WTC11 (cell line): ENCODE data around the gene CENPF. TPM values are rescaled to one million over a fixed set of nuclear protein-coding genes. Genes with fewer than 3 reads are reported as not detected.

Experiments
- ATAC-seq: fragments of 200-7000 bp; cut with Tn5 transposase; 2 replicates; pipeline ENCODE4 v1.10.0; 2021; ENCODE audit warnings: mild to moderate bottlenecking, moderate library complexity
- CTCF ChIA-PET: fragments of 300-600 bp; sonication (Branson Sonifier 250); formaldehyde crosslinking; loops from one replicate; lab custom pipeline; 2021; ENCODE audit warnings: antibody characterized with exemption; lab: Charles Lee
- POLR2A ChIA-PET: fragments of 350-600 bp; sonication (Branson Sonifier 250); formaldehyde crosslinking; loops from one replicate; lab custom pipeline; 2021; ENCODE audit warnings: antibody characterized with exemption; lab: Charles Lee
- DNase-seq: peaks from one replicate; pipeline ENCODE4 v3.0.0; 2021; ENCODE audit warnings: low spot score
- H3K27ac Mint-ChIP-seq: 2 replicates; pipeline ENCODE4 v1.8.0; 2021; ENCODE audit warnings: mixed read lengths
- H3K27me3 Mint-ChIP-seq: 2 replicates; pipeline ENCODE4 v1.8.0; 2021; ENCODE audit warnings: low read depth, mild to moderate bottlenecking, moderate library complexity, mixed read lengths
- H3K36me3 Mint-ChIP-seq: 2 replicates; pipeline ENCODE4 v1.8.0; 2021; ENCODE audit warnings: mixed read lengths
- H3K4me1 Mint-ChIP-seq: 2 replicates; pipeline ENCODE4 v1.8.0; 2022; ENCODE audit warnings: mixed read lengths
- H3K4me3 Mint-ChIP-seq: 2 replicates; pipeline ENCODE4 v1.8.0; 2021; ENCODE audit warnings: mild to moderate bottlenecking, moderate library complexity, mixed read lengths
- H3K9me3 Mint-ChIP-seq: 2 replicates; pipeline ENCODE4 v1.8.0; 2021; ENCODE audit warnings: mixed read lengths
- CREB1 ChIP-seq: sonication (generic); formaldehyde crosslinking; IDR thresholded peaks from 2 replicates; pipeline ENCODE4 v1.8.0; 2023; ENCODE audit warnings: mild to moderate bottlenecking, missing genetic modification reagents
- FOXK1 ChIP-seq: sonication (generic); formaldehyde crosslinking; IDR thresholded peaks from 2 replicates; pipeline ENCODE4 v1.8.0; 2022; ENCODE audit warnings: mild to moderate bottlenecking, moderate library complexity, missing genetic modification reagents
- FOXP1 ChIP-seq: sonication (generic); formaldehyde crosslinking; IDR thresholded peaks from 2 replicates; pipeline ENCODE4 v1.8.0; 2022; ENCODE audit warnings: missing genetic modification reagents, mild to moderate bottlenecking, moderate library complexity, borderline replicate concordance
- FOXP4 ChIP-seq: sonication (generic); formaldehyde crosslinking; IDR thresholded peaks from 2 replicates; pipeline ENCODE4 v1.8.0; 2022; ENCODE audit warnings: mild to moderate bottlenecking, missing genetic modification reagents
- GABPB1 ChIP-seq: sonication (generic); formaldehyde crosslinking; IDR thresholded peaks from 2 replicates; pipeline ENCODE4 v1.8.1; 2023; ENCODE audit warnings: mild to moderate bottlenecking, missing genetic modification reagents
- HMGA2 ChIP-seq: fragments of 250-450 bp; sonication (Bioruptor Pico); IDR thresholded peaks from 2 replicates; pipeline ENCODE4 v1.4.0; 2021; ENCODE audit warnings: mild to moderate bottlenecking, moderate library complexity
- HMGXB4 ChIP-seq: sonication (generic); formaldehyde crosslinking; IDR thresholded peaks from 2 replicates; pipeline ENCODE4 v1.8.1; 2023; ENCODE audit warnings: mild to moderate bottlenecking, moderate library complexity, missing genetic modification reagents
- JUN ChIP-seq: sonication (generic); formaldehyde crosslinking; IDR thresholded peaks from 2 replicates; pipeline ENCODE4 v1.8.0; 2023; ENCODE audit warnings: mild to moderate bottlenecking, missing genetic modification reagents
- MXD4 ChIP-seq: fragments of 250-450 bp; sonication (Bioruptor Pico); IDR thresholded peaks from 2 replicates; pipeline ENCODE4 v1.8.0; 2021; ENCODE audit warnings: mild to moderate bottlenecking, moderate library complexity, borderline replicate concordance
- SMAD3 ChIP-seq: sonication (generic); formaldehyde crosslinking; IDR thresholded peaks from 2 replicates; pipeline ENCODE4 v1.8.0; 2022; ENCODE audit warnings: missing genetic modification reagents, mild to moderate bottlenecking, borderline replicate concordance
- SP1 ChIP-seq: sonication (generic); formaldehyde crosslinking; conservative IDR thresholded peaks from 2 replicates; pipeline ENCODE4 v1.8.1; 2022; ENCODE audit warnings: missing genetic modification reagents
- TCF7 ChIP-seq: sonication (generic); formaldehyde crosslinking; IDR thresholded peaks from 2 replicates; pipeline ENCODE4 v1.8.0; 2022; ENCODE audit warnings: mild to moderate bottlenecking, low read depth, missing genetic modification reagents, moderate library complexity
- TEAD4 ChIP-seq: sonication (generic); formaldehyde crosslinking; IDR thresholded peaks from 2 replicates; pipeline ENCODE4 v1.8.0; 2022; ENCODE audit warnings: mild to moderate bottlenecking, missing genetic modification reagents
- ZBTB43 ChIP-seq: sonication (generic); formaldehyde crosslinking; IDR thresholded peaks from 2 replicates; pipeline ENCODE4 v1.8.1; 2023; ENCODE audit warnings: mild to moderate bottlenecking, missing genetic modification reagents
- ZMAT4 ChIP-seq: fragments of 250-450 bp; sonication (Bioruptor Pico); IDR thresholded peaks from 2 replicates; pipeline ENCODE4 v1.9.0; 2021; ENCODE audit warnings: mild to moderate bottlenecking
- ZNF138 ChIP-seq: sonication (generic); formaldehyde crosslinking; conservative IDR thresholded peaks from 2 replicates; pipeline ENCODE4 v1.8.1; 2022; ENCODE audit warnings: mild to moderate bottlenecking, moderate library complexity, missing genetic modification reagents
- ZNF416 ChIP-seq: fragments of 250-450 bp; sonication (Bioruptor Pico); IDR thresholded peaks from 2 replicates; pipeline ENCODE4 v1.9.0; 2021; ENCODE audit warnings: mild to moderate bottlenecking, inconsistent platforms
- ZNF425 ChIP-seq: fragments of 250-450 bp; sonication (Bioruptor Pico); conservative IDR thresholded peaks from 2 replicates; pipeline ENCODE4 v1.9.0; 2021; ENCODE audit warnings: mild to moderate bottlenecking
- ZNF532 ChIP-seq: fragments of 250-450 bp; sonication (Bioruptor Pico); IDR thresholded peaks from 2 replicates; pipeline ENCODE4 v1.9.0; 2021; ENCODE audit warnings: mild to moderate bottlenecking, borderline replicate concordance
- total RNA-seq: library from RNA; stranded (reverse); gene quantifications from 3 replicates; pipeline ENCODE4 v1.2.3, GENCODE V29; 2021

The CENPF gene
- total RNA-seq, 1 experiment from 2014 or later, result 166 TPM

- no peak for TF ChIP-seq ZNF532
- no peak for TF ChIP-seq SMAD3 (CRISPR knock-in tag)
- no peak for TF ChIP-seq FOXP1 (CRISPR knock-in tag)
Observed at GRCh38 chr1:214583113-214583512, 19.9 kb upstream of the CENPF start (continued).

- ChIA-PET CTCF (interaction anchor here (0.7 to 8.8 kb wide), 10 partner anchors 10 to 271 kb away, joined by 3 to 122 read pairs (median 6); partner anchors contain the start of gene PTPN14), POLR2A (interaction anchor here (1.2 kb wide), 1 partner anchor 33 kb away, joined by 4 read pairs; the partner anchor contains the start of gene PTPN14)
- ATAC-seq, result no peak
- no peak for TF ChIP-seq TCF7 (CRISPR knock-in tag)
- TF ChIP-seq FOXP4 (CRISPR knock-in tag), result no peak
- TF ChIP-seq ZMAT4 (CRISPR knock-in tag), result no peak
- no peak for TF ChIP-seq SP1
- TF ChIP-seq CREB1 (CRISPR knock-in tag), result no peak
- TF ChIP-seq HMGXB4 (CRISPR knock-in tag), result no peak
- TF ChIP-seq ZNF138 (CRISPR knock-in tag), result no peak
- no peak for TF ChIP-seq ZNF425 (CRISPR knock-in tag)
- TF ChIP-seq JUN (CRISPR knock-in tag), result no peak
- TF ChIP-seq MXD4 (CRISPR knock-in tag), result no peak
- TF ChIP-seq TEAD4 (CRISPR knock-in tag), result no peak
- no peak for TF ChIP-seq FOXK1 (CRISPR knock-in tag)
- TF ChIP-seq ZNF416 (CRISPR knock-in tag), result no peak
- no peak for TF ChIP-seq ZBTB43
- TF ChIP-seq GABPB1, result no peak
- no peak for TF ChIP-seq HMGA2
- no peak for TF ChIP-seq ZNF532
Observed at GRCh38 chr1:214583824-214584554, 19.0 kb upstream of the CENPF start.

More at GRCh38 chr1:214583824-214584554, 19.0 kb upstream of the CENPF start:
- no peaks in the 10 kb centered on the region for H3K27me3 Mint-ChIP-seq
- no peaks in the 10 kb centered on the region for H3K9me3 Mint-ChIP-seq
- no peak for DNase-seq
- H3K27ac Mint-ChIP-seq, result no peak overlapping the region; the same call in 1 of the 2 replicates
- H3K36me3 Mint-ChIP-seq, result no peaks in the 10 kb centered on the region
- H3K4me3 Mint-ChIP-seq, result no peak overlapping the region
- peaks cover 18% of the 10 kb centered on the region for H3K4me1 Mint-ChIP-seq
